Vagina (tissue), 2 donors: ENCODE measurements around the gene PCGF3. TPM values are rescaled to one million over a fixed set of nuclear protein-coding genes. Genes with fewer than 3 reads are reported as not detected.

Source experiments
- DNase-seq, 2 donors: peaks; one replicate each; pipeline ENCODE4 v3.0.0-alpha.2; 2017; ENCODE audit errors: extremely low spot score in 2 of 2
- H3K27ac ChIP-seq: fragments of 200-600 bp; sonication (generic); one replicate; pipeline ENCODE4 v1.5.1; 2019
- H3K27me3 ChIP-seq: fragments of 200-600 bp; sonication (generic); one replicate; pipeline ENCODE4 v1.5.1; 2019
- H3K36me3 ChIP-seq, 2 donors: fragments of 200-600 bp; sonication (generic); one replicate each; pipeline ENCODE4 v1.5.1; 2017 to 2019
- H3K4me1 ChIP-seq: fragments of 200-600 bp; sonication (generic); one replicate; pipeline ENCODE4 v1.5.1; 2019
- H3K4me3 ChIP-seq, 2 donors: fragments of 200-600 bp; sonication (generic); 1 replicate in 1 of 2; 2 replicates in 1 of 2; pipeline ENCODE4 v1.5.1; 2016 to 2019
- H3K9me3 ChIP-seq: fragments of 200-600 bp; sonication (generic); one replicate; pipeline ENCODE4 v1.5.1; 2019
- POLR2A ChIP-seq, 2 donors: fragments of 450-650 bp; IDR thresholded peaks; one replicate each; pipeline ENCODE4 v1.6.1; 2017; ENCODE audit warnings: antibody characterized with exemption in 2 of 2, mild to moderate bottlenecking in 2 of 2, moderate library complexity in 2 of 2
- POLR2AphosphoS5 ChIP-seq, 2 donors: sonication (generic); formaldehyde crosslinking; IDR thresholded peaks; one replicate each; pipeline ENCODE4 v1.9.0; 2017; ENCODE audit warnings: antibody characterized with exemption in 2 of 2, mild to moderate bottlenecking in 2 of 2, low read depth in 1 of 2; ENCODE audit not compliant: insufficient read depth in 1 of 2
- intact Hi-C: fragments of 100-400 bp; cut with DNase I; formaldehyde crosslinking; loops from one replicate; pipeline ENCODE4 v1.15.1; 2023
- total RNA-seq: library from RNA; depleted of rRNA; stranded (reverse); fragments of >200 nt; gene quantifications from one replicate; pipeline ENCODE4 v1.2.3, GENCODE V29; 2016
- TF ChIP-seq, protein P1 (sequence below), 3 experiments: fragments of 450-650 bp in 2 of 3; fragments of 200-600 bp in 1 of 3; sonication (generic) in 1 of 3; IDR thresholded peaks; one replicate each; pipeline ENCODE4 v1.5.1; 2017 to 2019; ENCODE audit warnings: antibody characterized with exemption in 3 of 3, mild to moderate bottlenecking in 2 of 3, moderate library complexity in 2 of 3

PCGF3 gene
- total RNA-seq, 1 donor from 2014 or later: 64.8 TPM

DNA sequence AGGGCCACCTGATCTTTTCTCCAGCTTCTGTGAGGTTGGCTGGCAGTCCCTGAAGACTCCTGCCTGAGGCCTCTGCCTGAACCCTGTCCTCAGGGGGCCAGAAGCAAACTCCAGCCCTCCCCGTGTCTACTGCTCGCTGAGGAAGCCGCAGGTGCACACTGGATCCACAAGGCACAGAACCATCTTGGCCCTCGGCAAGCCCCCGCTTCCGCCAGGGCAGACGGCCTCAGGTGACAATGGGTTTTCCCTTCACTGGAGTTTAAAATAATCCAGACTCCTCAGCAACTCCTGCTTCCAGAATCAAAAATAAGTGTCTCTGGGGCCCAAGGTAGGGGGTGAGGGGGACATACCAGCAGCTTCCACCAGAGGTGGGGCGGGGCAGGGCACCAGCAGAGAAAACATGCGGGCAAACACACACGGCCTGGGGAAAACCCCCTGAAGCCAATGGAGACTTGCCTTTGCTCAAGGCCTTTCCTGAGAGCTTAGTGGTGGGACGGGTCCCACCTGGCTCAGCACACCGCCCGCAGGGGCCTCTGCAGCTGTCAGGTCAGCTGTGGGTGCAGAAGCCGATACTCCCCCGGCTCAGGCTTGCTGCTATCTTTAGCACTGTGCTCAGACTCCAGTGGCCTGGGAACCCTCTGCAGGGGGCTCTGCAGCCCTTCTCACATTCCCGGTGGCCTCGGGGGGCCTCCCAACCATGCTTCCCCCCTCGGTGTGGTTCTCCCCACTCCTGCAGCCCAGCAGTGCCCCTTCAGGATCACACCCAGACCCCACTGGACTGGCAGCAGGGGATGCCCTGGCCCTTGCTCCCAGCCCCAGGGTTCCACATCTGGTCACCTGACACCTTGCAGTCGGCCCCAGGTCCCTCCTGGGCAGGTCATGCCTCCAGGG lies 29.4 kb upstream of the PCGF3 start:
- H3K36me3 ChIP-seq: peaks cover 0 to 17% of the 10 kb centered on the region in 2 donors
- no peak overlapping the region for H3K27ac ChIP-seq
- no peak for DNase-seq
- H3K27me3 ChIP-seq: no peaks in the 10 kb centered on the region
- intact Hi-C loops: loop anchor here (2.0 kb wide), 1 partner anchor 29 kb away; the partner anchor contains the start of gene PCGF3
- no peak overlapping the region for H3K4me3 ChIP-seq
- H3K4me1 ChIP-seq: peaks cover 49% of the 10 kb centered on the region
- TF ChIP-seq, protein P1, sequence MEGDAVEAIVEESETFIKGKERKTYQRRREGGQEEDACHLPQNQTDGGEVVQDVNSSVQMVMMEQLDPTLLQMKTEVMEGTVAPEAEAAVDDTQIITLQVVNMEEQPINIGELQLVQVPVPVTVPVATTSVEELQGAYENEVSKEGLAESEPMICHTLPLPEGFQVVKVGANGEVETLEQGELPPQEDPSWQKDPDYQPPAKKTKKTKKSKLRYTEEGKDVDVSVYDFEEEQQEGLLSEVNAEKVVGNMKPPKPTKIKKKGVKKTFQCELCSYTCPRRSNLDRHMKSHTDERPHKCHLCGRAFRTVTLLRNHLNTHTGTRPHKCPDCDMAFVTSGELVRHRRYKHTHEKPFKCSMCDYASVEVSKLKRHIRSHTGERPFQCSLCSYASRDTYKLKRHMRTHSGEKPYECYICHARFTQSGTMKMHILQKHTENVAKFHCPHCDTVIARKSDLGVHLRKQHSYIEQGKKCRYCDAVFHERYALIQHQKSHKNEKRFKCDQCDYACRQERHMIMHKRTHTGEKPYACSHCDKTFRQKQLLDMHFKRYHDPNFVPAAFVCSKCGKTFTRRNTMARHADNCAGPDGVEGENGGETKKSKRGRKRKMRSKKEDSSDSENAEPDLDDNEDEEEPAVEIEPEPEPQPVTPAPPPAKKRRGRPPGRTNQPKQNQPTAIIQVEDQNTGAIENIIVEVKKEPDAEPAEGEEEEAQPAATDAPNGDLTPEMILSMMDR (IDR thresholded peaks at IDR 0.05): no peak
- TF ChIP-seq POLR2A (IDR thresholded peaks at IDR 0.05): no peak
- TF ChIP-seq POLR2AphosphoS5 (IDR thresholded peaks at IDR 0.05; ENCODE audit: insufficient read depth in 1 of 2, low read depth in 1 of 2): no peak
- H3K9me3 ChIP-seq: no peaks in the 10 kb centered on the region

DNA sequence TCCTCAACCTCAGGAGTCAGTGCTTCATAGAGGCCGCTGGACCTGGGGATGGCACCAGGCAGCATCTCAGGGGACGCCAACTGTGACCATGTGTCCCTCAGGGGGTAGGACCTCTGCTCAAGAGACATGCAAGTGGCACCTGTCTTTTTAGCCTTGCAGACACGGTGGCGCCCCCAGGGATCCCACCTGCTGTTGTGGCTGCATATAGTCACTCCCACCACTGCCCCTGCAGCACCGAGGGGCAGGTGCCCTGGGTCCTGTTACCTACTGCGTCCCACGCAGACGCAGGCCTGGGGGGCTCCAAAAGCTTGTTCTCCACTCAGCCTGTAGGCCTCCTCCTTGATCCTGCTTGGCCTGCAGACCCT lies 28.8 kb upstream of the PCGF3 start:
- H3K27ac ChIP-seq: no peak overlapping the region
- peaks cover 52% of the 10 kb centered on the region for H3K4me1 ChIP-seq
- intact Hi-C loops: no loop called here
- no peak for DNase-seq
- no peak for TF ChIP-seq POLR2AphosphoS5 (IDR thresholded peaks at IDR 0.05; ENCODE audit: insufficient read depth in 1 of 2, low read depth in 1 of 2)
- TF ChIP-seq, protein P1 (IDR thresholded peaks at IDR 0.05): no peak
- no peak for TF ChIP-seq POLR2A (IDR thresholded peaks at IDR 0.05)
- H3K36me3 ChIP-seq: peaks cover 0 to 11% of the 10 kb centered on the region in 2 donors
- no peaks in the 10 kb centered on the region for H3K27me3 ChIP-seq
- no peak overlapping the region for H3K4me3 ChIP-seq
- no peaks in the 10 kb centered on the region for H3K9me3 ChIP-seq

DNA sequence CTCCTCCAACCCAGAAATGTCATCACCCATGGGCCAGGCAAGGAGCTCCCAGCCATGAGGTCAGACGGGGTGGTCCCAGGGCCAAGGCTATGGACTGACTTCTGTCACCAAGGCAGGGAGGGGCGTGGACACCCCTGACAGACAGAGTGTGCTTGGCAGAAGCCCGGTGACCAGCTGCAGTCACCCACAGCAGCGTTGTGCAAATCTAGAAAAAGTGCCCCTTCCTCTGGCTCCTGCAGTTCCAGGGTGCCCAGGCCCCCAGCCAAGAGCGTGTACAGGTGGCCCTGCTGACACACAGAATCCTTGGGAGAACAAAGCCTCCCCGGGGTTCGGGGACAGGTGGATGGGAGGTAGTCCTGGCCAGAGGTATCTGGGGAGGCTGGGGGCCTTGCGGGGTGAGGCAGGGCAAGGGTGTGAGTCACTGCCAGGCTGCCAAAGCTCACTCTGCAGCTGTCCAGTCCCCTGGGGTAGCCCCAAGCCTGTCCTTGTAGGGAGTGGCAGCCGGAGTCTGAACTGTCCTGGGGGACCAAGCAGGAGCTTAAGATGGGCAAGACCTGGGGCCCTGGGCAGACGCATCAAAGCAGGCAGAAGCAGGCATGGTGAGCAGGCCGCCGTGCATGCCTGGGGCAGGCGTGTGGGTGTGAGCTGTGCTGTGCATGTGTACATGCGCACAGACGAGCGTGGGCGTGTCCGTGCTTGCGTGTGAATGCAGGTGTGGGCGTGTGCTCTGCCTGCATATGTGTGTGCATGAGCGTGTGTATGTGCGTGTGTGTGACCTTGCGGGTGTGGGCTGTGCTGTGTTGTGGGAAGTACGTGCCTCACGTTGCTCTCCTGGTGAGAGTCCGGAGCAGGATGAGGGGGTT lies 28.0 kb upstream of the PCGF3 start:
- Histone ChIP-seq H3K9me3 (no peaks in the 10 kb centered on the region), H3K27me3 (no peaks in the 10 kb centered on the region), H3K4me3 (no peak overlapping the region), H3K4me1 (peaks cover 58% of the 10 kb centered on the region), H3K27ac (no peak overlapping the region), H3K36me3 (peaks cover 0 to 3% of the 10 kb centered on the region in 2 donors)
- intact Hi-C loops: no loop called here
- TF ChIP-seq POLR2A (IDR thresholded peaks at IDR 0.05): no peak
- TF ChIP-seq POLR2AphosphoS5 (IDR thresholded peaks at IDR 0.05; ENCODE audit: insufficient read depth in 1 of 2, low read depth in 1 of 2): no peak
- TF ChIP-seq, protein P1 (IDR thresholded peaks at IDR 0.05): no peak
- no peak for DNase-seq

DNA sequence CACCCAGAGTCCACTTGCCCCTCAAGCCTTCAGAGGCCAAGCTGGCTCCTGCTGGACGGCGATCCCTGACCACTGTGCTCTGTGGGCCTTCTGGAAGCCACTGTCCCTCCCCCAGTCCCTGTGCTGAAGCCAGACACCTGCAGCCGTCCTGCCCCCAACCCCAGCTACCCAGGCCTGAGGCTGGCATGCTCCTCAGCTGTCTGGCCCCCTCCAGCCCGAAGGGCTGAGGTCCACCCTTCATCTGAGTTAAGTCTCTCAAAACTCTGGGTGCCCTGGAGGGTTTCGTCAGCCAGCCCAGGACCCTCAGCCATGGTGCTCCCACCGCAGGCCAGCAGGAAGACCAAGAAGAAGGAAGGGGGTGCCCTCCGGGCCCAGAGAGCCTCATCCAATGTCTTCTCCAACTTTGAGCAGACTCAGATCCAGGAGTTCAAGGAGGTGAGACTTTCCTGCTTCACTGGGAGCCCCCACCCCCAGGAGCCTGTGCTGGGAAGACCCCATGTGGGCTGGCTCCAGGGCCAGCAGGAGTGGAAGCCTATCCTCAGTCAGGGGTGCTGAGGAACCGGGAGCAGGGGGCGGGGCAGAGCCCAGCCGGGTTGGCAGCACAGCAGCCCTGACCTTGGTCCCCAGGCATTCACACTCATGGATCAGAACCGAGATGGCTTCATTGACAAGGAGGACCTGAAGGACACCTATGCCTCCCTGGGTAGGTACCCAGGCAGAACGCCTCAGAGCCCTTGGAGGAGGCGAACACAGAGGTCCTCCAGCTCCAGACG lies 27.1 kb upstream of the PCGF3 start:
- Histone ChIP-seq H3K27ac (no peak overlapping the region), H3K36me3 (no peaks in the 10 kb centered on the region), H3K9me3 (no peaks in the 10 kb centered on the region), H3K4me1 (peaks cover 52% of the 10 kb centered on the region), H3K4me3 (no peak overlapping the region), H3K27me3 (no peaks in the 10 kb centered on the region)
- intact Hi-C loops: no loop called here
- TF ChIP-seq, protein P1 (IDR thresholded peaks at IDR 0.05): no peak
- TF ChIP-seq POLR2AphosphoS5 (IDR thresholded peaks at IDR 0.05; ENCODE audit: insufficient read depth in 1 of 2, low read depth in 1 of 2): no peak
- no peak for TF ChIP-seq POLR2A (IDR thresholded peaks at IDR 0.05)
- no peak for DNase-seq
